PC-3 (cell line): ENCODE data around the gene AKNA.

Source experiments
- EZH2 ChIP-seq: fragments of 300-600 bp; sonication (generic); IDR thresholded peaks from one replicate; pipeline ENCODE4 v1.6.1; 2017; ENCODE audit warnings: antibody characterized with exemption, mild to moderate bottlenecking, low read length; ENCODE audit not compliant: unreplicated experiment
- TF ChIP-seq, protein P1 (sequence below): fragments of 300-600 bp; sonication (generic); conservative IDR thresholded peaks from 2 replicates; pipeline ENCODE4 v1.5.1; 2017; ENCODE audit warnings: antibody characterized with exemption, low read depth, mild to moderate bottlenecking, low read length

DNA sequence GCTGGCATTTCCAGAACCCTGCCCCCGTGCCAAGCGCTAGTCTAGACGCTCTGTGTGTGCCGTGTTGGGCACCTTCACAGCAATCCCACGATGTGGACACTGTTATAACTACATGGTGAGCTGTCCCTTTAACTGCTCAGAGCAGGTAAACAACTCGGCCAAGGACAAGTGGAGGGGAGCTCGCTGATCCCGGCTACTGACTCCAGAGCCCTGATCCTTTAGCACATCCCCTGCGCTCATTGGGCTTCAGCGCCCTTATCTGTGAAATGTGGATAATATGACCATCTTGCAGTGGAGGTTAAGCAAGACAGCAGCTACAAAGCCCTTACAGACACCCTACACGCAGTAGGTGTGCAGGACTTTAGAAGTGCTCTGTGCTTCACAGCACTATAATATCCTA is 41.6 kb downstream of the AKNA start:
- TF ChIP-seq, protein P1, sequence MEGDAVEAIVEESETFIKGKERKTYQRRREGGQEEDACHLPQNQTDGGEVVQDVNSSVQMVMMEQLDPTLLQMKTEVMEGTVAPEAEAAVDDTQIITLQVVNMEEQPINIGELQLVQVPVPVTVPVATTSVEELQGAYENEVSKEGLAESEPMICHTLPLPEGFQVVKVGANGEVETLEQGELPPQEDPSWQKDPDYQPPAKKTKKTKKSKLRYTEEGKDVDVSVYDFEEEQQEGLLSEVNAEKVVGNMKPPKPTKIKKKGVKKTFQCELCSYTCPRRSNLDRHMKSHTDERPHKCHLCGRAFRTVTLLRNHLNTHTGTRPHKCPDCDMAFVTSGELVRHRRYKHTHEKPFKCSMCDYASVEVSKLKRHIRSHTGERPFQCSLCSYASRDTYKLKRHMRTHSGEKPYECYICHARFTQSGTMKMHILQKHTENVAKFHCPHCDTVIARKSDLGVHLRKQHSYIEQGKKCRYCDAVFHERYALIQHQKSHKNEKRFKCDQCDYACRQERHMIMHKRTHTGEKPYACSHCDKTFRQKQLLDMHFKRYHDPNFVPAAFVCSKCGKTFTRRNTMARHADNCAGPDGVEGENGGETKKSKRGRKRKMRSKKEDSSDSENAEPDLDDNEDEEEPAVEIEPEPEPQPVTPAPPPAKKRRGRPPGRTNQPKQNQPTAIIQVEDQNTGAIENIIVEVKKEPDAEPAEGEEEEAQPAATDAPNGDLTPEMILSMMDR, result no peak
- no peak for TF ChIP-seq EZH2
